MCF 10A (cell line): ENCODE data around the gene ZNF132. TPM values are rescaled to one million over a fixed set of nuclear protein-coding genes. Genes with fewer than 3 reads are reported as not detected.

Source experiments
- BruUV-seq: library from RNA; stranded (reverse); fragments of 400-500 nt; replicated peaks from 2 replicates; lab custom pipeline; 2021; lab: Mats Ljungman, UMichigan
- CTCF ChIA-PET: fragments of 300-600 bp; sonication (Branson Sonifier 250); formaldehyde crosslinking; extraction: SDS; loops from one replicate; lab custom pipeline; 2021; ENCODE audit warnings: antibody characterized with exemption, inconsistent platforms; lab: Yijun Ruan, JAX
- POLR2A ChIA-PET: fragments of 300-600, 350-650 bp; sonication (Branson Sonifier 250); formaldehyde crosslinking; extraction: SDS; loops from one replicate; lab custom pipeline; 2020; ENCODE audit warnings: antibody characterized with exemption, inconsistent platforms; lab: Yijun Ruan, JAX
- DNase-seq: peaks from one replicate; pipeline ENCODE4 v3.0.0-alpha.2; 2018; ENCODE audit not compliant: unreplicated experiment
- H3K27ac Mint-ChIP-seq: one replicate; pipeline ENCODE4 v1.8.0; 2022; ENCODE audit warnings: mild to moderate bottlenecking, low read depth, mixed read lengths; ENCODE audit not compliant: unreplicated experiment
- H3K27me3 Mint-ChIP-seq: one replicate; pipeline ENCODE4 v1.8.0; 2022; ENCODE audit warnings: mixed read lengths; ENCODE audit not compliant: insufficient read depth, unreplicated experiment
- H3K36me3 Mint-ChIP-seq: one replicate; pipeline ENCODE4 v1.8.0; 2022; ENCODE audit warnings: mild to moderate bottlenecking, moderate library complexity, mixed read lengths; ENCODE audit not compliant: insufficient read depth, unreplicated experiment
- H3K4me1 Mint-ChIP-seq: one replicate; pipeline ENCODE4 v1.8.0; 2022; ENCODE audit warnings: mixed read lengths; ENCODE audit not compliant: insufficient read depth, unreplicated experiment
- H3K4me3 Mint-ChIP-seq: one replicate; pipeline ENCODE4 v1.8.0; 2022; ENCODE audit warnings: mild to moderate bottlenecking, moderate library complexity, mixed read lengths; ENCODE audit not compliant: unreplicated experiment
- H3K9me3 Mint-ChIP-seq: one replicate; pipeline ENCODE4 v1.8.0; 2022; ENCODE audit warnings: mixed read lengths; ENCODE audit not compliant: unreplicated experiment
- CTCF ChIP-seq: fragments of 200-600 bp; IDR thresholded peaks from one replicate; pipeline ENCODE4 v1.8.0; 2022; ENCODE audit warnings: antibody characterized with exemption, mild to moderate bottlenecking; ENCODE audit not compliant: unreplicated experiment
- intact Hi-C: fragments of 100-400 bp; cut with micrococcal nuclease; formaldehyde crosslinking; loops from 2 replicates; pipeline ENCODE4 v1.14.1; 2022
- total RNA-seq: library from RNA; stranded (reverse); gene quantifications from 2 replicates; pipeline ENCODE4 v1.2.3, GENCODE V29; 2022

The ZNF132 gene
- total RNA-seq, 1 experiment from 2014 or later = not detected

GRCh38 chr19:58474997-58475713 lies 35.2 kb upstream of the ZNF132 start:
- peak overlapping the region; percentile 90 for H3K4me3 Mint-ChIP-seq
- no peak for TF ChIP-seq CTCF
- H3K4me1 Mint-ChIP-seq = peaks cover 10% of the 10 kb centered on the region
- intact Hi-C loops = no loop called here
- CTCF ChIA-PET = interaction anchor here (0.9 kb wide), 1 partner anchor 14 kb away, joined by 3 read pairs; no protein-coding TSS in a partner anchor
- peak overlapping the region; percentile 92 for H3K27ac Mint-ChIP-seq
- no peaks in the 10 kb centered on the region for H3K9me3 Mint-ChIP-seq
- TSS peak; percentile 43 for BruUV-seq
- H3K36me3 Mint-ChIP-seq = peaks cover 71% of the 10 kb centered on the region
- DNase-seq = no peak
- POLR2A ChIA-PET = interaction anchor here (0.7 to 2.7 kb wide), 13 partner anchors 10 to 245 kb away, joined by 3 to 13 read pairs (median 4); partner anchors contain the start of genes CHMP2A, TRIM28, ZBTB45 and ZNF324B
- no peaks in the 10 kb centered on the region for H3K27me3 Mint-ChIP-seq

- intact Hi-C loops = no loop called here
- Mint-ChIP-seq H3K9me3 (no peaks in the 10 kb centered on the region), H3K36me3 (peaks cover 68% of the 10 kb centered on the region), H3K27me3 (no peaks in the 10 kb centered on the region), H3K27ac (no peak overlapping the region), H3K4me1 (peaks cover 10% of the 10 kb centered on the region), H3K4me3 (peak overlapping the region; percentile 90)
- TF ChIP-seq CTCF = no peak
- DNase-seq = no peak
- no TSS peak for BruUV-seq
- ChIA-PET CTCF (no interaction called here), POLR2A (interaction anchor here (1.3 to 2.7 kb wide), 3 partner anchors 45 to 66 kb away, joined by 4 to 13 read pairs (median 9); partner anchors contain the start of genes ZBTB45 and ZNF584)
Measured at GRCh38 chr19:58474291-58474996, 34.5 kb upstream of the ZNF132 start.

GRCh38 chr19:58473775-58474174 lies 33.8 kb upstream of the ZNF132 start:
- CTCF ChIA-PET = no interaction called here
- no peak overlapping the region for H3K27ac Mint-ChIP-seq
- intact Hi-C loops = no loop called here

More at GRCh38 chr19:58473775-58474174, 33.8 kb upstream of the ZNF132 start:
- peaks cover 10% of the 10 kb centered on the region for H3K4me1 Mint-ChIP-seq
- DNase-seq = no peak
- H3K9me3 Mint-ChIP-seq = no peaks in the 10 kb centered on the region
- peak overlapping the region; percentile 23 for H3K4me3 Mint-ChIP-seq
- no TSS peak for BruUV-seq
- POLR2A ChIA-PET = interaction anchor here (2.5 kb wide), 1 partner anchor 46 kb away, joined by 9 read pairs; the partner anchor contains the start of gene ZBTB45
- H3K36me3 Mint-ChIP-seq = peaks cover 63% of the 10 kb centered on the region
- TF ChIP-seq CTCF = no peak
- H3K27me3 Mint-ChIP-seq = no peaks in the 10 kb centered on the region
